H1 (cell line): Measurements from ENCODE around the gene NPC2. TPM values are rescaled to one million over a fixed set of nuclear protein-coding genes. Genes with fewer than 3 reads are reported as not detected.

Experiments used
- CTCF ChIA-PET: fragments of 300-600 bp; sonication (Branson Sonifier 250); formaldehyde crosslinking; loops from one replicate; lab custom pipeline; 2021; ENCODE audit not compliant: partially characterized antibody; lab: Charles Lee
- POLR2A ChIA-PET: fragments of 300-600 bp; sonication (Branson Sonifier 250); formaldehyde crosslinking; loops from one replicate; lab custom pipeline; 2021; ENCODE audit warnings: inconsistent platforms; ENCODE audit not compliant: partially characterized antibody; lab: Charles Lee
- DNase-seq, 2 experiments: peaks; one replicate each; pipeline versions ENCODE4 v3.0.0 to v3.0.0-alpha.2; 2010 to 2022; ENCODE audit warnings: low spot score in 2 of 2, low read depth in 1 of 2, mixed read lengths in 1 of 2
- FAIRE-seq: peaks from 2 replicates; lab custom pipeline; 2011; peaks lifted over from hg19 to GRCh38; lab: Jason Lieb, UNC
- H2AFZ ChIP-seq: 2 replicates; pipeline ENCODE4 v1.8.1; 2012; ENCODE audit warnings: low read length, inconsistent platforms
- H2AK5ac ChIP-seq: 2 replicates; pipeline ENCODE4 v1.6.1; 2013; ENCODE audit warnings: low read depth, low read length
- H2BK120ac ChIP-seq: replicated peaks from 2 replicates; pipeline ENCODE3; 2013; ENCODE audit warnings: low read depth, low read length, inconsistent platforms
- H2BK12ac ChIP-seq: 2 replicates; pipeline ENCODE4 v1.6.1; 2013; ENCODE audit warnings: low read depth, low read length
- H2BK15ac ChIP-seq: 2 replicates; pipeline ENCODE4 v1.6.1; 2013; ENCODE audit warnings: low read length
- H2BK20ac ChIP-seq: 2 replicates; pipeline ENCODE4 v1.6.1; 2013; ENCODE audit warnings: low read length
- H2BK5ac ChIP-seq: 2 replicates; pipeline ENCODE4 v1.6.1; 2013; ENCODE audit warnings: low read depth, low read length
- H3K14ac ChIP-seq: 2 replicates; pipeline ENCODE4 v1.6.1; 2013; ENCODE audit warnings: inconsistent platforms; ENCODE audit not compliant: insufficient read length
- H3K18ac ChIP-seq: 2 replicates; pipeline ENCODE4 v1.6.1; 2013; ENCODE audit warnings: low read length; ENCODE audit errors: extremely low read depth
- H3K23ac ChIP-seq: 2 replicates; pipeline ENCODE4 v1.6.1; 2013; ENCODE audit warnings: inconsistent platforms; ENCODE audit not compliant: insufficient read length
- H3K23me2 ChIP-seq: 2 replicates; pipeline ENCODE4 v1.6.1; 2013; ENCODE audit warnings: low read depth, low read length
- H3K27ac ChIP-seq: 2 replicates; pipeline ENCODE4 v1.6.1; 2011; ENCODE audit warnings: low read depth, low read length, inconsistent platforms
- H3K27me3 ChIP-seq, 4 experiments: replicated peaks in 1 of 4; 1 replicate in 1 of 4; 2 replicates in 3 of 4; pipeline versions ENCODE4 v1.6.1 to v1.8.1; 2011 to 2013; ENCODE audit warnings: low read length in 3 of 4, mild to moderate bottlenecking in 3 of 4, inconsistent platforms in 2 of 4, mixed read lengths in 2 of 4, moderate library complexity in 1 of 4; ENCODE audit not compliant: control insufficient read depth in 3 of 4, insufficient read depth in 3 of 4; ENCODE audit errors: extremely low read depth in 1 of 4
- H3K36me3 ChIP-seq, 4 experiments: 2 replicates each; pipeline versions ENCODE4 v1.6.1 to v1.8.1; 2011 to 2013; ENCODE audit warnings: mild to moderate bottlenecking in 4 of 4, low read length in 3 of 4, moderate library complexity in 2 of 4, control low read depth in 1 of 4, inconsistent platforms in 1 of 4; ENCODE audit not compliant: insufficient read depth in 4 of 4, control insufficient read depth in 2 of 4
- H3K4ac ChIP-seq: replicated peaks from 2 replicates; pipeline ENCODE3; 2013; ENCODE audit warnings: low read length, low read depth, mixed read lengths, inconsistent platforms; ENCODE audit not compliant: insufficient read length
- H3K4me1 ChIP-seq, 4 experiments: replicated peaks in 1 of 4; 1 replicate in 1 of 4; 2 replicates in 3 of 4; pipeline versions ENCODE4 v1.6.1 to v1.8.1; 2011 to 2013; ENCODE audit warnings: low read length in 3 of 4, inconsistent platforms in 2 of 4, mixed read lengths in 1 of 4; ENCODE audit not compliant: insufficient read depth in 4 of 4, control insufficient read depth in 3 of 4
- H3K4me2 ChIP-seq, 2 experiments: 2 replicates each; pipeline versions ENCODE4 v1.6.1 to v1.8.1; 2011 to 2013; ENCODE audit warnings: low read depth in 2 of 2, low read length in 2 of 2, control low read depth in 1 of 2, inconsistent platforms in 1 of 2, mild to moderate bottlenecking in 1 of 2; ENCODE audit not compliant: insufficient read depth in 1 of 2
- H3K4me3 ChIP-seq, 4 experiments: fragments of 200-600, 300-600 bp in 1 of 4; sonication (generic), shearing (Covaris generic), sonication (Bioruptor Twin) in 1 of 4; 2 replicates each; pipeline versions ENCODE4 v1.5.1 to v1.8.1; 2011 to 2016; ENCODE audit warnings: low read length in 4 of 4, low read depth in 3 of 4, control low read depth in 2 of 4, inconsistent platforms in 2 of 4, mild to moderate bottlenecking in 2 of 4, mixed read lengths in 1 of 4, moderate library complexity in 1 of 4; ENCODE audit not compliant: insufficient read depth in 2 of 4; ENCODE audit errors: extremely low read depth in 1 of 4
- H3K56ac ChIP-seq: replicated peaks from 2 replicates; pipeline ENCODE3; 2013; ENCODE audit warnings: low read depth, mild to moderate bottlenecking, mixed read lengths, low read length, inconsistent platforms; ENCODE audit not compliant: insufficient read length
- H3K79me1 ChIP-seq: 2 replicates; pipeline ENCODE4 v1.6.1; 2013; ENCODE audit warnings: low read depth, low read length, control low read depth
- H3K79me2 ChIP-seq, 2 experiments: 2 replicates each; pipeline versions ENCODE4 v1.6.1 to v1.8.1; 2012 to 2013; ENCODE audit warnings: low read length in 2 of 2, mild to moderate bottlenecking in 2 of 2, inconsistent platforms in 1 of 2; ENCODE audit not compliant: insufficient read depth in 2 of 2, control insufficient read depth in 1 of 2
- H3K9ac ChIP-seq, 4 experiments: replicated peaks in 1 of 4; 1 replicate in 1 of 4; 2 replicates in 3 of 4; pipeline versions ENCODE4 v1.6.1 to v1.8.1; 2011 to 2013; ENCODE audit warnings: low read depth in 3 of 4, low read length in 3 of 4, control low read depth in 2 of 4, mild to moderate bottlenecking in 2 of 4, moderate library complexity in 2 of 4, inconsistent platforms in 1 of 4; ENCODE audit errors: extremely low read depth in 1 of 4
- H3K9me3 ChIP-seq, 2 experiments: 2 replicates each; pipeline versions ENCODE4 v1.6.1 to v1.8.1; 2012 to 2013; ENCODE audit warnings: mild to moderate bottlenecking in 2 of 2, moderate library complexity in 2 of 2, control low read depth in 1 of 2, inconsistent platforms in 1 of 2, low read depth in 1 of 2, low read length in 1 of 2, mixed read lengths in 1 of 2; ENCODE audit not compliant: insufficient read depth in 2 of 2
- H4K20me1 ChIP-seq, 2 experiments: replicated peaks in 1 of 2; 2 replicates each; pipeline versions ENCODE3 to v1.8.1; 2011 to 2013; ENCODE audit warnings: inconsistent platforms in 2 of 2, low read length in 2 of 2, mild to moderate bottlenecking in 1 of 2; ENCODE audit not compliant: insufficient read depth in 2 of 2, control insufficient read depth in 1 of 2
- H4K5ac ChIP-seq: 2 replicates; pipeline ENCODE4 v1.6.1; 2013; ENCODE audit warnings: low read length, low read depth, mixed read lengths, inconsistent platforms; ENCODE audit not compliant: insufficient read length
- H4K8ac ChIP-seq: 2 replicates; pipeline ENCODE4 v1.8.0; 2013; ENCODE audit warnings: mild to moderate bottlenecking, moderate library complexity, low read length, inconsistent platforms; ENCODE audit not compliant: insufficient read depth; ENCODE audit errors: extremely low read depth
- H4K91ac ChIP-seq: replicated peaks from 2 replicates; pipeline ENCODE3; 2013; ENCODE audit warnings: low read length, mixed read lengths, inconsistent platforms; ENCODE audit not compliant: insufficient read length
- ATF2 ChIP-seq: IDR thresholded peaks from 2 replicates; pipeline ENCODE4 v1.6.1; 2012; ENCODE audit warnings: low read length, inconsistent platforms
- BCL11A ChIP-seq, 2 experiments: IDR thresholded peaks; one replicate each; pipeline ENCODE4 v1.6.1; 2011; ENCODE audit warnings: low read depth in 2 of 2, low read length in 2 of 2, mild to moderate bottlenecking in 2 of 2
- CBX8 ChIP-seq: fragments of 300-800, 300-1000 bp; sonication (generic); IDR thresholded peaks from 2 replicates; pipeline ENCODE4 v1.7.1; 2016; ENCODE audit warnings: low read depth, low read length, borderline replicate concordance
- NRF1 ChIP-seq: IDR thresholded peaks from 2 replicates; pipeline ENCODE4 v1.6.1; 2011; ENCODE audit warnings: mild to moderate bottlenecking, low read depth, low read length, improper control_type of control experiment
- PHF8 ChIP-seq: fragments of 200-600 bp; sonication (generic); conservative IDR thresholded peaks from 2 replicates; pipeline ENCODE4 v1.7.1; 2012; ENCODE audit warnings: low read depth, mild to moderate bottlenecking, inconsistent platforms, low read length, moderate library complexity
- RNF2 ChIP-seq: fragments of 200-900, 300-1000 bp; sonication (generic); IDR thresholded peaks from 2 replicates; pipeline ENCODE4 v1.7.1; 2016; ENCODE audit warnings: borderline replicate concordance, low read depth, mild to moderate bottlenecking, antibody characterized with exemption, low read length; ENCODE audit not compliant: poor library complexity, severe bottlenecking; ENCODE audit errors: missing control alignments
- TAF1 ChIP-seq: IDR thresholded peaks from 2 replicates; pipeline ENCODE4 v1.6.1; 2011; ENCODE audit warnings: mild to moderate bottlenecking, low read depth, low read length
- USF2 ChIP-seq: IDR thresholded peaks from 2 replicates; pipeline ENCODE4 v1.6.1; 2011; ENCODE audit warnings: low read length, improper control_type of control experiment
- WGBS, 2 experiments: shearing (Covaris generic) in 1 of 2; methylation state at CpG; one replicate each; pipeline versions ENCODE4 v1.1.6 to v1.1.7; 2013 to 2015; ENCODE audit warnings: low lambda C conversion rate in 2 of 2, mixed read lengths in 2 of 2, inconsistent platforms in 1 of 2, low coverage in 1 of 2, missing lambda C conversion rate in 1 of 2; ENCODE audit not compliant: insufficient replicate concordance in 2 of 2, insufficient coverage in 1 of 2, insufficient read length in 1 of 2; ENCODE audit errors: extremely low coverage in 1 of 2, missing lambda C conversion rate in 1 of 2; 5-methylcytosine and 5-hydroxymethylcytosine counted together
- polyA plus RNA-seq, 7 experiments: library from polyadenylated mRNA; depleted of rRNA in 3 of 7; stranded (reverse) in 5 of 7; unstranded in 2 of 7; fragments of >200 nt in 5 of 7; fragments of 200-250 nt in 2 of 7; gene quantifications; 1 replicate in 5 of 7; 2 replicates in 1 of 7; 4 replicates in 1 of 7; pipeline versions ENCODE4 v1.2.1 to v1.2.3, GENCODE V29; 2011 to 2013; ENCODE audit warnings: missing spikeins in 2 of 7, mixed read lengths in 2 of 7
- total RNA-seq: library from RNA; stranded (reverse); fragmentation: NEBNext Ultra II Directional; extraction: Animal tissue kit (Norgen Biotek cat#: 25700); gene quantifications from 2 replicates; pipeline ENCODE4 v1.2.1, GENCODE V29; 2021

Gene NPC2
- total and polyA plus RNA-seq, 2 of the 8 experiments (the other 6 are each of a cell fraction or from before 2014, with no cell fraction given): 178 to 258 TPM

DNA sequence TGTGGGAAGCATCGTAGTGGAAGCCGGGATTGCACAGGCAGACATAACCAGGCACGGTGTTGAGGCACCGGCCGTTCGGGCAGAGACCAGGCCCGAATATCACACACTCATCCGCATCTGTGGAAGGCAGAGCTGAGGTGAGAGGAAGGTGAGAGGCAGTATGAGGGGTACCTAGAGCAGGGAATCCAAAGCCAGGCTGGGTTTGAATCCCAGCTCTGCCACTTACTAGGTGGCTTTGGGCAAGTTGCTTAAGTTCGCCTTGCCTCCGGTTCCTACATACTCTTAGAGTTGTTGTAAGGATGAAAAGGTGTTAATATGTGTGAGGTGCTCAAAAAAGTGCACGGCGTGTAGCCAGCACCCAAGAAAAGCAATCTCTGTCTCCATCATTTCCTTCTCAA lies 10.8 kb upstream of the NPC2 start:
- Histone ChIP-seq H3K27me3 (no peaks in the 10 kb centered on the region; a peak in 1 of 7 replicates), H3K4ac (no peak overlapping the region), H3K14ac (no peak overlapping the region), H2BK20ac (no peak overlapping the region), H3K18ac (no peak overlapping the region), H2BK5ac (no peak overlapping the region), H3K23ac (no peak overlapping the region), H4K5ac (no peak overlapping the region), H3K4me3 (no peak overlapping the region), H2AK5ac (no peak overlapping the region), H3K79me2 (no peaks in the 10 kb centered on the region), H3K27ac (no peak overlapping the region), H2AFZ (no peak overlapping the region), H4K20me1 (peaks cover 0 to 1% of the 10 kb centered on the region in 2 experiments), H3K4me1 (peaks cover 4 to 24% (median 19%) of the 10 kb centered on the region in 4 experiments), H3K9me3 (no peaks in the 10 kb centered on the region), H3K56ac (no peak overlapping the region), H2BK120ac (no peak overlapping the region), H3K23me2 (no peaks in the 10 kb centered on the region), H4K91ac (no peak overlapping the region), H3K9ac (no peak overlapping the region), H2BK12ac (no peak overlapping the region), H3K36me3 (no peaks in the 10 kb centered on the region), H3K4me2 (no peak overlapping the region), H2BK15ac (no peak overlapping the region), H4K8ac (no peak overlapping the region), H3K79me1 (no peaks in the 10 kb centered on the region)
- FAIRE-seq (no peak), DNase-seq (no peak)
- ChIA-PET CTCF (interaction anchor here (0.6 to 3.9 kb wide), 16 partner anchors 12 to 300 kb away, joined by 3 to 18 read pairs (median 4); no protein-coding TSS in a partner anchor), POLR2A (interaction anchor here (0.6 kb wide), 1 partner anchor 207 kb away, joined by 3 read pairs; no protein-coding TSS in a partner anchor)
- 95% methylated on average over 9 of the region's 12 CpGs; no CpG with 5 or more reads in 1 of the 2 experiments for WGBS, 2 experiments
- TF ChIP-seq PHF8: no peak
- TF ChIP-seq RNF2: no peak
- no peak for TF ChIP-seq BCL11A (IDR thresholded peaks at IDR 0.05; ENCODE audit: low read depth in 2 of 2, low read length in 2 of 2)
- no peak for TF ChIP-seq CBX8
- no peak for TF ChIP-seq ATF2
- no peak for TF ChIP-seq USF2
- no peak for TF ChIP-seq NRF1
- TF ChIP-seq TAF1: no peak
